ENCODE results near the gene TMEM140. TPM values are rescaled to one million over a fixed set of nuclear protein-coding genes. Genes with fewer than 3 reads are reported as not detected.

The TMEM140 gene
- total and polyA plus RNA-seq, 9 of the 15 experiments (the other 6 are each of a cell fraction or from before 2014, with no cell fraction given) = 0.03 to 0.82 (median 0.23) TPM

DNA sequence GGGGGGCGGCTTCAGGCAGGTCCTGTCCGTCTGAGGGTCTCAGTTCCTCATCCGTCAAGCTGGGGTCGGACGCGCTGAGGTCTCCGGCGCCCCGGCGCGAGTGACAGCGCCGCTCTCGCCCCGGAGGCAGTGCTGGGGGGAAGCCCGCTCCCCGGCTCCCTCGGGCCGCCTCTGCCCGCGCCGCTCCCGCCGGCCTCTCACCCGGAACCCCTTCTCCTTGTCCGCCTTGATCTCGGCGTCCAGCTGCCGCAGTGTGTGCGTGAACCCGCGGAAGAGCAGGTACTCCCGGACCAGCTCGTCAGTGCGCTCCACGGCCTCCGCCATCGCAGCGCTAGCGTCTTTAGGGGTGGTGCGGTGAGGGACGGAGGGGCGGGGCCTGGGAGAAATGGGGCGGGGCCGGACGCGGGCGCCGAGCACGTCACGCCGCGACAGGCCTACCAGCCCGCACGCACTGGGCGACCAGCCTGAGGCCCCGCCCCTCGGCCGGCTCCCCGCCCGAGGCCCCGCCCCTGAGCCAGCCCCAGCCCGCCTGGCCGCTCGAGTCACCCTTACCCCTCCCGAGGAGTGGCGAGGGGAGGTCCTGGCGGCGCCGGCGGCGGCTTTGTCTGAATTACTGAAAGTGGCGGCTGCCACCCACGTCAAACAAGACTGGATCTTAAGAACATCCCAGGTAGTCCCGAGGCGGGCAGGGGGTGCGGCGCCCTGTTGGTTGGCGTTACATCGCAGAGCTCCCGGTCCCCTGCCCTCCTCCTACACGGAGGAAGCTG is 63.5 kb downstream of the TMEM140 start, which contains the start of gene WDR91 (continued):
- TF ChIP-seq, protein P1, sequence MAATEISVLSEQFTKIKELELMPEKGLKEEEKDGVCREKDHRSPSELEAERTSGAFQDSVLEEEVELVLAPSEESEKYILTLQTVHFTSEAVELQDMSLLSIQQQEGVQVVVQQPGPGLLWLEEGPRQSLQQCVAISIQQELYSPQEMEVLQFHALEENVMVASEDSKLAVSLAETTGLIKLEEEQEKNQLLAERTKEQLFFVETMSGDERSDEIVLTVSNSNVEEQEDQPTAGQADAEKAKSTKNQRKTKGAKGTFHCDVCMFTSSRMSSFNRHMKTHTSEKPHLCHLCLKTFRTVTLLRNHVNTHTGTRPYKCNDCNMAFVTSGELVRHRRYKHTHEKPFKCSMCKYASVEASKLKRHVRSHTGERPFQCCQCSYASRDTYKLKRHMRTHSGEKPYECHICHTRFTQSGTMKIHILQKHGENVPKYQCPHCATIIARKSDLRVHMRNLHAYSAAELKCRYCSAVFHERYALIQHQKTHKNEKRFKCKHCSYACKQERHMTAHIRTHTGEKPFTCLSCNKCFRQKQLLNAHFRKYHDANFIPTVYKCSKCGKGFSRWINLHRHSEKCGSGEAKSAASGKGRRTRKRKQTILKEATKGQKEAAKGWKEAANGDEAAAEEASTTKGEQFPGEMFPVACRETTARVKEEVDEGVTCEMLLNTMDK (IDR thresholded peaks at IDR 0.05; ENCODE audit: borderline replicate concordance, insufficient read depth, low read depth, low read length, poor library complexity, severe bottlenecking) = peak; percentile 6
- TF ChIP-seq SRSF7 (optimal IDR thresholded peaks at IDR 0.05; ENCODE audit: low read depth, low read length) = no peak
- no peak for TF ChIP-seq ELF2 (CRISPR knock-in tag; IDR thresholded peaks at IDR 0.05)
- peak; percentile 47; the same call in 1 of the 2 replicates for TF ChIP-seq ZBTB1 (CRISPR knock-in tag; IDR thresholded peaks at IDR 0.05; ENCODE audit: borderline replicate concordance, low read depth)
- no peak; the same call in 1 of the 2 replicates for TF ChIP-seq TGIF2 (CRISPR knock-in tag; IDR thresholded peaks at IDR 0.05)
- TF ChIP-seq POLR3G (IDR thresholded peaks at IDR 0.05; ENCODE audit: extremely low read depth, insufficient read length, insufficient replicate concordance) = no peak
- TF ChIP-seq PTRF (tag; IDR thresholded peaks at IDR 0.05) = no peak
- TF ChIP-seq, protein P2, sequence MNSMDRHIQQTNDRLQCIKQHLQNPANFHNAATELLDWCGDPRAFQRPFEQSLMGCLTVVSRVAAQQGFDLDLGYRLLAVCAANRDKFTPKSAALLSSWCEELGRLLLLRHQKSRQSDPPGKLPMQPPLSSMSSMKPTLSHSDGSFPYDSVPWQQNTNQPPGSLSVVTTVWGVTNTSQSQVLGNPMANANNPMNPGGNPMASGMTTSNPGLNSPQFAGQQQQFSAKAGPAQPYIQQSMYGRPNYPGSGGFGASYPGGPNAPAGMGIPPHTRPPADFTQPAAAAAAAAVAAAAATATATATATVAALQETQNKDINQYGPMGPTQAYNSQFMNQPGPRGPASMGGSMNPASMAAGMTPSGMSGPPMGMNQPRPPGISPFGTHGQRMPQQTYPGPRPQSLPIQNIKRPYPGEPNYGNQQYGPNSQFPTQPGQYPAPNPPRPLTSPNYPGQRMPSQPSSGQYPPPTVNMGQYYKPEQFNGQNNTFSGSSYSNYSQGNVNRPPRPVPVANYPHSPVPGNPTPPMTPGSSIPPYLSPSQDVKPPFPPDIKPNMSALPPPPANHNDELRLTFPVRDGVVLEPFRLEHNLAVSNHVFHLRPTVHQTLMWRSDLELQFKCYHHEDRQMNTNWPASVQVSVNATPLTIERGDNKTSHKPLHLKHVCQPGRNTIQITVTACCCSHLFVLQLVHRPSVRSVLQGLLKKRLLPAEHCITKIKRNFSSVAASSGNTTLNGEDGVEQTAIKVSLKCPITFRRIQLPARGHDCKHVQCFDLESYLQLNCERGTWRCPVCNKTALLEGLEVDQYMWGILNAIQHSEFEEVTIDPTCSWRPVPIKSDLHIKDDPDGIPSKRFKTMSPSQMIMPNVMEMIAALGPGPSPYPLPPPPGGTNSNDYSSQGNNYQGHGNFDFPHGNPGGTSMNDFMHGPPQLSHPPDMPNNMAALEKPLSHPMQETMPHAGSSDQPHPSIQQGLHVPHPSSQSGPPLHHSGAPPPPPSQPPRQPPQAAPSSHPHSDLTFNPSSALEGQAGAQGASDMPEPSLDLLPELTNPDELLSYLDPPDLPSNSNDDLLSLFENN (IDR thresholded peaks at IDR 0.05; ENCODE audit: low read depth in 2 of 2, low read length in 2 of 2) = no peak
- TF ChIP-seq, protein P3, sequence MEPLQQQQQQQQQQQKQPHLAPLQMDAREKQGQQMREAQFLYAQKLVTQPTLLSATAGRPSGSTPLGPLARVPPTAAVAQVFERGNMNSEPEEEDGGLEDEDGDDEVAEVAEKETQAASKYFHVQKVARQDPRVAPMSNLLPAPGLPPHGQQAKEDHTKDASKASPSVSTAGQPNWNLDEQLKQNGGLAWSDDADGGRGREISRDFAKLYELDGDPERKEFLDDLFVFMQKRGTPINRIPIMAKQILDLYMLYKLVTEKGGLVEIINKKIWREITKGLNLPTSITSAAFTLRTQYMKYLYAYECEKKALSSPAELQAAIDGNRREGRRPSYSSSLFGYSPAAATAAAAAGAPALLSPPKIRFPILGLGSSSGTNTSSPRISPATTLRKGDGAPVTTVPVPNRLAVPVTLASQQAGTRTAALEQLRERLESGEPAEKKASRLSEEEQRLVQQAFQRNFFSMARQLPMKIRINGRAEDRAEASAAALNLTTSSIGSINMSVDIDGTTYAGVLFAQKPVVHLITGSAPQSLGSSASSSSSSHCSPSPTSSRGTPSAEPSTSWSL (CRISPR knock-in tag; IDR thresholded peaks at IDR 0.05; ENCODE audit: borderline replicate concordance) = peak; percentile 87; the same call in 1 of the 2 replicates
- TF ChIP-seq ZNF445 (CRISPR knock-in tag; IDR thresholded peaks at IDR 0.05; ENCODE audit: low read depth) = no peak
- 0 out of 2 replicates have a peak, but pooled peaks have one; percentile 37 for TF ChIP-seq TARDBP (IDR thresholded peaks at IDR 0.05)
- TF ChIP-seq, protein P4, sequence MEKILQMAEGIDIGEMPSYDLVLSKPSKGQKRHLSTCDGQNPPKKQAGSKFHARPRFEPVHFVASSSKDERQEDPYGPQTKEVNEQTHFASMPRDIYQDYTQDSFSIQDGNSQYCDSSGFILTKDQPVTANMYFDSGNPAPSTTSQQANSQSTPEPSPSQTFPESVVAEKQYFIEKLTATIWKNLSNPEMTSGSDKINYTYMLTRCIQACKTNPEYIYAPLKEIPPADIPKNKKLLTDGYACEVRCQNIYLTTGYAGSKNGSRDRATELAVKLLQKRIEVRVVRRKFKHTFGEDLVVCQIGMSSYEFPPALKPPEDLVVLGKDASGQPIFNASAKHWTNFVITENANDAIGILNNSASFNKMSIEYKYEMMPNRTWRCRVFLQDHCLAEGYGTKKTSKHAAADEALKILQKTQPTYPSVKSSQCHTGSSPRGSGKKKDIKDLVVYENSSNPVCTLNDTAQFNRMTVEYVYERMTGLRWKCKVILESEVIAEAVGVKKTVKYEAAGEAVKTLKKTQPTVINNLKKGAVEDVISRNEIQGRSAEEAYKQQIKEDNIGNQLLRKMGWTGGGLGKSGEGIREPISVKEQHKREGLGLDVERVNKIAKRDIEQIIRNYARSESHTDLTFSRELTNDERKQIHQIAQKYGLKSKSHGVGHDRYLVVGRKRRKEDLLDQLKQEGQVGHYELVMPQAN (IDR thresholded peaks at IDR 0.05; ENCODE audit: borderline replicate concordance) = no peak
- TF ChIP-seq, protein P5, sequence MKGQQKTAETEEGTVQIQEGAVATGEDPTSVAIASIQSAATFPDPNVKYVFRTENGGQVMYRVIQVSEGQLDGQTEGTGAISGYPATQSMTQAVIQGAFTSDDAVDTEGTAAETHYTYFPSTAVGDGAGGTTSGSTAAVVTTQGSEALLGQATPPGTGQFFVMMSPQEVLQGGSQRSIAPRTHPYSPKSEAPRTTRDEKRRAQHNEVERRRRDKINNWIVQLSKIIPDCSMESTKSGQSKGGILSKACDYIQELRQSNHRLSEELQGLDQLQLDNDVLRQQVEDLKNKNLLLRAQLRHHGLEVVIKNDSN (CRISPR knock-in tag; IDR thresholded peaks at IDR 0.05) = peak; percentile 19; the same call in 1 of the 2 replicates
- TF ChIP-seq ARNT (IDR thresholded peaks at IDR 0.05) = no peak
- no peak for TF ChIP-seq ZNF57 (CRISPR knock-in tag; IDR thresholded peaks at IDR 0.05)
- TF ChIP-seq ZSCAN32 (CRISPR knock-in tag; IDR thresholded peaks at IDR 0.05) = no peak

All from K562 (cell line).